Right hindlimb (tissue), 1 donor: Measurements from ENCODE around the gene SHLD2.
"Not testable (repeated sequence)": the region's sequence is repeated elsewhere in the genome, so short reads cannot be mapped to it uniquely, and the experiment has no call there.

Experiments
- DNase-seq: peaks from one replicate; pipeline ENCODE4 v3.0.0-alpha.2; 2018

SHLD2 gene

GRCh38 chr10:87219370-87219769, 124.4 kb downstream of the SHLD2 start:
- DNase-seq, result not testable (repeated sequence)

- DNase-seq, result not testable (repeated sequence)
These were observed 127.8 kb downstream of the SHLD2 start for GRCh38 chr10:87222789-87223188.

GRCh38 chr10:87225148-87225547, 130.1 kb downstream of the SHLD2 start, which contains the start of gene NUTM2A:
Gene NUTM2A, plus strand, starts transcription at chr10:87225448. Its CDS starts 383 bp downstream, at chr10:87225831.
- DNase-seq, result not testable (repeated sequence)

- DNase-seq, result not testable (repeated sequence)
These were observed 133.2 kb downstream of the SHLD2 start for GRCh38 chr10:87228247-87228646.

GRCh38 chr10:87229211-87229610, 134.2 kb downstream of the SHLD2 start:
- DNase-seq, result not testable (repeated sequence)

GRCh38 chr10:87234854-87235253, 139.8 kb downstream of the SHLD2 start:
- not testable (repeated sequence) for DNase-seq

- not testable (repeated sequence) for DNase-seq
These were observed 142.2 kb downstream of the SHLD2 start for GRCh38 chr10:87237244-87237643.

- not testable (repeated sequence) for DNase-seq
These were observed 144.4 kb downstream of the SHLD2 start for GRCh38 chr10:87239346-87239808.
